Stimulated activated CD8-positive, alpha-beta memory T cell treated with anti-CD3 and anti-CD28 coated beads, Interleukin-7, amount 100 ng/mL, for 1 hour (primary cell): ENCODE data around the gene SKAP1.
"Not testable (repeated sequence)": the region's sequence is repeated elsewhere in the genome, so short reads cannot be mapped to it uniquely, and the experiment has no call there.

ENCODE experiments used
- DNase-seq, 2 donors: peaks; one replicate each; pipeline ENCODE4 v3.0.0-alpha.2; 2020; ENCODE audit warnings: low read depth in 2 of 2

The SKAP1 gene

GRCh38 chr17:48373130-48373830 lies 56.7 kb downstream of the SKAP1 start:
- DNase-seq: no peak

- not testable (repeated sequence) for DNase-seq
These were observed 61.0 kb downstream of the SKAP1 start for GRCh38 chr17:48368967-48369366.

- no peak for DNase-seq
These were observed 61.6 kb downstream of the SKAP1 start for GRCh38 chr17:48368352-48368908.

GRCh38 chr17:48363161-48363560 lies 66.9 kb downstream of the SKAP1 start:
- no peak for DNase-seq

- not testable (repeated sequence) for DNase-seq
These were observed 69.0 kb downstream of the SKAP1 start for GRCh38 chr17:48360861-48361633.

GRCh38 chr17:48357779-48358602 lies 72.0 kb downstream of the SKAP1 start:
- no peak for DNase-seq

GRCh38 chr17:48356866-48357265 lies 73.1 kb downstream of the SKAP1 start:
- no peak for DNase-seq

GRCh38 chr17:48352630-48353029 lies 77.4 kb downstream of the SKAP1 start:
- DNase-seq: no peak

- DNase-seq: no peak
These were observed 78.1 kb downstream of the SKAP1 start for GRCh38 chr17:48351911-48352332.

- no peak for DNase-seq
These were observed 81.7 kb downstream of the SKAP1 start for GRCh38 chr17:48348352-48348751.

- no peak for DNase-seq
These were observed 82.8 kb downstream of the SKAP1 start for GRCh38 chr17:48347177-48347576.

- DNase-seq: no peak
These were observed 85.8 kb downstream of the SKAP1 start for GRCh38 chr17:48344251-48344650.

- no peak for DNase-seq
These were observed 89.1 kb downstream of the SKAP1 start for GRCh38 chr17:48340916-48341315.

GRCh38 chr17:48338720-48339119 lies 91.3 kb downstream of the SKAP1 start:
- DNase-seq: no peak

- DNase-seq: not testable (repeated sequence)
These were observed 92.1 kb downstream of the SKAP1 start for GRCh38 chr17:48337903-48338302.

- no peak for DNase-seq
These were observed 93.0 kb downstream of the SKAP1 start for GRCh38 chr17:48336986-48337385.

- DNase-seq: no peak
These were observed 94.0 kb downstream of the SKAP1 start for GRCh38 chr17:48335858-48336500.

- DNase-seq: no peak
These were observed 94.7 kb downstream of the SKAP1 start for GRCh38 chr17:48335146-48335784.

GRCh38 chr17:48333034-48333530 lies 96.9 kb downstream of the SKAP1 start:
- no peak for DNase-seq

GRCh38 chr17:48330887-48331286 lies 99.1 kb downstream of the SKAP1 start:
- no peak for DNase-seq

GRCh38 chr17:48330421-48330820 lies 99.6 kb downstream of the SKAP1 start:
- DNase-seq: no peak
